Measurements from ENCODE around the gene TRDMT1.

The TRDMT1 gene

GRCh38 chr10:17237149-17237527 is 35.7 kb upstream of the TRDMT1 start:
- H4K20me1 ChIP-seq (ENCODE audit: insufficient read depth), result peaks cover 11% of the 10 kb centered on the region; the same call in 1 of the 2 replicates
- H3K27ac ChIP-seq, result peak overlapping the region; percentile 29; the same call in 1 of the 2 replicates
- no peak overlapping the region for H3K4me2 ChIP-seq
- peaks cover 35% of the 10 kb centered on the region; the same call in 1 of the 2 replicates for H3K36me3 ChIP-seq (ENCODE audit: insufficient read depth)
- H3K4me3 ChIP-seq (IDR thresholded peaks at IDR 0.05; ENCODE audit: insufficient read depth, low read depth, low read length), result no peak overlapping the region
- no peak for TF ChIP-seq CTCF (conservative IDR thresholded peaks at IDR 0.05; ENCODE audit: low read depth, low read length)
- H3K79me2 ChIP-seq (ENCODE audit: insufficient read depth, low read depth), result peaks cover 15% of the 10 kb centered on the region
- no peak overlapping the region for H3K9ac ChIP-seq
- peaks cover 49% of the 10 kb centered on the region for H3K4me1 ChIP-seq (ENCODE audit: low read depth, poor library complexity, severe bottlenecking)
- no peaks in the 10 kb centered on the region for H3K27me3 ChIP-seq (ENCODE audit: insufficient read depth, low read depth)
- H2AFZ ChIP-seq (ENCODE audit: low read depth), result no peak overlapping the region

- no peak for TF ChIP-seq CTCF (conservative IDR thresholded peaks at IDR 0.05; ENCODE audit: low read depth, low read length)
- peaks cover 17% of the 10 kb centered on the region; the same call in 1 of the 2 replicates for H4K20me1 ChIP-seq (ENCODE audit: insufficient read depth)
- H3K9ac ChIP-seq, result no peak overlapping the region
- no peak overlapping the region; the same call in 1 of the 2 replicates for H3K27ac ChIP-seq
- peaks cover 40% of the 10 kb centered on the region; the same call in 1 of the 2 replicates for H3K36me3 ChIP-seq (ENCODE audit: insufficient read depth)
- no peak overlapping the region for H3K4me3 ChIP-seq (IDR thresholded peaks at IDR 0.05; ENCODE audit: insufficient read depth, low read depth, low read length)
- peaks cover 54% of the 10 kb centered on the region for H3K4me1 ChIP-seq (ENCODE audit: low read depth, poor library complexity, severe bottlenecking)
- H3K79me2 ChIP-seq (ENCODE audit: insufficient read depth, low read depth), result peaks cover 21% of the 10 kb centered on the region
- no peaks in the 10 kb centered on the region for H3K27me3 ChIP-seq (ENCODE audit: insufficient read depth, low read depth)
- H2AFZ ChIP-seq (ENCODE audit: low read depth), result no peak overlapping the region
- no peak overlapping the region for H3K4me2 ChIP-seq
These were observed 35.1 kb upstream of the TRDMT1 start for GRCh38 chr10:17236468-17237148.

GRCh38 chr10:17235136-17235535 is 33.7 kb upstream of the TRDMT1 start:
- Histone ChIP-seq H3K79me2 (ENCODE audit: insufficient read depth, low read depth) (peaks cover 35% of the 10 kb centered on the region), H3K4me3 (IDR thresholded peaks at IDR 0.05; ENCODE audit: insufficient read depth, low read depth, low read length) (no peak overlapping the region), H3K4me2 (no peak overlapping the region), H3K27me3 (ENCODE audit: insufficient read depth, low read depth) (no peaks in the 10 kb centered on the region), H3K4me1 (ENCODE audit: low read depth, poor library complexity, severe bottlenecking) (peaks cover 60% of the 10 kb centered on the region), H3K36me3 (ENCODE audit: insufficient read depth) (peaks cover 52% of the 10 kb centered on the region; the same call in 1 of the 2 replicates), H2AFZ (ENCODE audit: low read depth) (no peak overlapping the region), H3K27ac (no peak overlapping the region; the same call in 1 of the 2 replicates), H3K9ac (no peak overlapping the region), H4K20me1 (ENCODE audit: insufficient read depth) (peaks cover 31% of the 10 kb centered on the region)
- peak; percentile 27; the same call in 1 of the 2 replicates for TF ChIP-seq CTCF (conservative IDR thresholded peaks at IDR 0.05; ENCODE audit: low read depth, low read length)

- H3K27ac ChIP-seq, result peak overlapping the region; percentile 12; the same call in 1 of the 2 replicates
- H2AFZ ChIP-seq (ENCODE audit: low read depth), result no peak overlapping the region
These were observed 33.0 kb upstream of the TRDMT1 start for GRCh38 chr10:17234431-17234945.

More at GRCh38 chr10:17234431-17234945, 33.0 kb upstream of the TRDMT1 start:
- TF ChIP-seq CTCF (conservative IDR thresholded peaks at IDR 0.05; ENCODE audit: low read depth, low read length), result no peak
- peaks cover 60% of the 10 kb centered on the region for H3K4me1 ChIP-seq (ENCODE audit: low read depth, poor library complexity, severe bottlenecking)
- H3K79me2 ChIP-seq (ENCODE audit: insufficient read depth, low read depth), result peaks cover 42% of the 10 kb centered on the region
- H3K4me2 ChIP-seq, result no peak overlapping the region
- no peak overlapping the region for H3K9ac ChIP-seq
- no peak overlapping the region for H3K4me3 ChIP-seq (IDR thresholded peaks at IDR 0.05; ENCODE audit: insufficient read depth, low read depth, low read length)
- H4K20me1 ChIP-seq (ENCODE audit: insufficient read depth), result peaks cover 31% of the 10 kb centered on the region
- no peaks in the 10 kb centered on the region for H3K27me3 ChIP-seq (ENCODE audit: insufficient read depth, low read depth)
- peaks cover 52% of the 10 kb centered on the region; the same call in 1 of the 2 replicates for H3K36me3 ChIP-seq (ENCODE audit: insufficient read depth)
